H1 (cell line): ENCODE measurements around the gene OR8H3. TPM values are rescaled to one million over a fixed set of nuclear protein-coding genes. Genes with fewer than 3 reads are reported as not detected.
A peak's percentile ranks its signal among the peaks of the same experiment; 100 is the strongest.

Source experiments
- CTCF ChIA-PET: fragments of 300-600 bp; sonication (Branson Sonifier 250); formaldehyde crosslinking; loops from one replicate; lab custom pipeline; 2021; ENCODE audit not compliant: partially characterized antibody; lab: Charles Lee
- POLR2A ChIA-PET: fragments of 300-600 bp; sonication (Branson Sonifier 250); formaldehyde crosslinking; loops from one replicate; lab custom pipeline; 2021; ENCODE audit warnings: inconsistent platforms; ENCODE audit not compliant: partially characterized antibody; lab: Charles Lee
- DNase-seq, 2 experiments: peaks; one replicate each; pipeline versions ENCODE4 v3.0.0 to v3.0.0-alpha.2; 2010 to 2022; ENCODE audit warnings: low spot score in 2 of 2, low read depth in 1 of 2, mixed read lengths in 1 of 2
- FAIRE-seq: peaks from 2 replicates; lab custom pipeline; 2011; peaks lifted over from hg19 to GRCh38; lab: Jason Lieb, UNC
- H2AFZ ChIP-seq: 2 replicates; pipeline ENCODE4 v1.8.1; 2012; ENCODE audit warnings: low read length, inconsistent platforms
- H2AK5ac ChIP-seq: 2 replicates; pipeline ENCODE4 v1.6.1; 2013; ENCODE audit warnings: low read depth, low read length
- H2BK120ac ChIP-seq: replicated peaks from 2 replicates; pipeline ENCODE3; 2013; ENCODE audit warnings: low read depth, low read length, inconsistent platforms
- H2BK12ac ChIP-seq: 2 replicates; pipeline ENCODE4 v1.6.1; 2013; ENCODE audit warnings: low read depth, low read length
- H2BK15ac ChIP-seq: 2 replicates; pipeline ENCODE4 v1.6.1; 2013; ENCODE audit warnings: low read length
- H2BK20ac ChIP-seq: 2 replicates; pipeline ENCODE4 v1.6.1; 2013; ENCODE audit warnings: low read length
- H2BK5ac ChIP-seq: 2 replicates; pipeline ENCODE4 v1.6.1; 2013; ENCODE audit warnings: low read depth, low read length
- H3K14ac ChIP-seq: 2 replicates; pipeline ENCODE4 v1.6.1; 2013; ENCODE audit warnings: inconsistent platforms; ENCODE audit not compliant: insufficient read length
- H3K18ac ChIP-seq: 2 replicates; pipeline ENCODE4 v1.6.1; 2013; ENCODE audit warnings: low read length; ENCODE audit errors: extremely low read depth
- H3K23ac ChIP-seq: 2 replicates; pipeline ENCODE4 v1.6.1; 2013; ENCODE audit warnings: inconsistent platforms; ENCODE audit not compliant: insufficient read length
- H3K23me2 ChIP-seq: 2 replicates; pipeline ENCODE4 v1.6.1; 2013; ENCODE audit warnings: low read depth, low read length
- H3K27ac ChIP-seq: 2 replicates; pipeline ENCODE4 v1.6.1; 2011; ENCODE audit warnings: low read depth, low read length, inconsistent platforms
- H3K27me3 ChIP-seq, 4 experiments: replicated peaks in 1 of 4; 1 replicate in 1 of 4; 2 replicates in 3 of 4; pipeline versions ENCODE4 v1.6.1 to v1.8.1; 2011 to 2013; ENCODE audit warnings: low read length in 3 of 4, mild to moderate bottlenecking in 3 of 4, inconsistent platforms in 2 of 4, mixed read lengths in 2 of 4, moderate library complexity in 1 of 4; ENCODE audit not compliant: control insufficient read depth in 3 of 4, insufficient read depth in 3 of 4; ENCODE audit errors: extremely low read depth in 1 of 4
- H3K36me3 ChIP-seq, 4 experiments: 2 replicates each; pipeline versions ENCODE4 v1.6.1 to v1.8.1; 2011 to 2013; ENCODE audit warnings: mild to moderate bottlenecking in 4 of 4, low read length in 3 of 4, moderate library complexity in 2 of 4, control low read depth in 1 of 4, inconsistent platforms in 1 of 4; ENCODE audit not compliant: insufficient read depth in 4 of 4, control insufficient read depth in 2 of 4
- H3K4ac ChIP-seq: replicated peaks from 2 replicates; pipeline ENCODE3; 2013; ENCODE audit warnings: low read length, low read depth, mixed read lengths, inconsistent platforms; ENCODE audit not compliant: insufficient read length
- H3K4me1 ChIP-seq, 4 experiments: replicated peaks in 1 of 4; 1 replicate in 1 of 4; 2 replicates in 3 of 4; pipeline versions ENCODE4 v1.6.1 to v1.8.1; 2011 to 2013; ENCODE audit warnings: low read length in 3 of 4, inconsistent platforms in 2 of 4, mixed read lengths in 1 of 4; ENCODE audit not compliant: insufficient read depth in 4 of 4, control insufficient read depth in 3 of 4
- H3K4me2 ChIP-seq, 2 experiments: 2 replicates each; pipeline versions ENCODE4 v1.6.1 to v1.8.1; 2011 to 2013; ENCODE audit warnings: low read depth in 2 of 2, low read length in 2 of 2, control low read depth in 1 of 2, inconsistent platforms in 1 of 2, mild to moderate bottlenecking in 1 of 2; ENCODE audit not compliant: insufficient read depth in 1 of 2
- H3K4me3 ChIP-seq, 4 experiments: fragments of 200-600, 300-600 bp in 1 of 4; sonication (generic), shearing (Covaris generic), sonication (Bioruptor Twin) in 1 of 4; 2 replicates each; pipeline versions ENCODE4 v1.5.1 to v1.8.1; 2011 to 2016; ENCODE audit warnings: low read length in 4 of 4, low read depth in 3 of 4, control low read depth in 2 of 4, inconsistent platforms in 2 of 4, mild to moderate bottlenecking in 2 of 4, mixed read lengths in 1 of 4, moderate library complexity in 1 of 4; ENCODE audit not compliant: insufficient read depth in 2 of 4; ENCODE audit errors: extremely low read depth in 1 of 4
- H3K56ac ChIP-seq: replicated peaks from 2 replicates; pipeline ENCODE3; 2013; ENCODE audit warnings: low read depth, mild to moderate bottlenecking, mixed read lengths, low read length, inconsistent platforms; ENCODE audit not compliant: insufficient read length
- H3K79me1 ChIP-seq: 2 replicates; pipeline ENCODE4 v1.6.1; 2013; ENCODE audit warnings: low read depth, low read length, control low read depth
- H3K79me2 ChIP-seq, 2 experiments: 2 replicates each; pipeline versions ENCODE4 v1.6.1 to v1.8.1; 2012 to 2013; ENCODE audit warnings: low read length in 2 of 2, mild to moderate bottlenecking in 2 of 2, inconsistent platforms in 1 of 2; ENCODE audit not compliant: insufficient read depth in 2 of 2, control insufficient read depth in 1 of 2
- H3K9ac ChIP-seq, 4 experiments: replicated peaks in 1 of 4; 1 replicate in 1 of 4; 2 replicates in 3 of 4; pipeline versions ENCODE4 v1.6.1 to v1.8.1; 2011 to 2013; ENCODE audit warnings: low read depth in 3 of 4, low read length in 3 of 4, control low read depth in 2 of 4, mild to moderate bottlenecking in 2 of 4, moderate library complexity in 2 of 4, inconsistent platforms in 1 of 4; ENCODE audit errors: extremely low read depth in 1 of 4
- H3K9me3 ChIP-seq, 2 experiments: 2 replicates each; pipeline versions ENCODE4 v1.6.1 to v1.8.1; 2012 to 2013; ENCODE audit warnings: mild to moderate bottlenecking in 2 of 2, moderate library complexity in 2 of 2, control low read depth in 1 of 2, inconsistent platforms in 1 of 2, low read depth in 1 of 2, low read length in 1 of 2, mixed read lengths in 1 of 2; ENCODE audit not compliant: insufficient read depth in 2 of 2
- H4K20me1 ChIP-seq, 2 experiments: replicated peaks in 1 of 2; 2 replicates each; pipeline versions ENCODE3 to v1.8.1; 2011 to 2013; ENCODE audit warnings: inconsistent platforms in 2 of 2, low read length in 2 of 2, mild to moderate bottlenecking in 1 of 2; ENCODE audit not compliant: insufficient read depth in 2 of 2, control insufficient read depth in 1 of 2
- H4K5ac ChIP-seq: 2 replicates; pipeline ENCODE4 v1.6.1; 2013; ENCODE audit warnings: low read length, low read depth, mixed read lengths, inconsistent platforms; ENCODE audit not compliant: insufficient read length
- H4K8ac ChIP-seq: 2 replicates; pipeline ENCODE4 v1.8.0; 2013; ENCODE audit warnings: mild to moderate bottlenecking, moderate library complexity, low read length, inconsistent platforms; ENCODE audit not compliant: insufficient read depth; ENCODE audit errors: extremely low read depth
- H4K91ac ChIP-seq: replicated peaks from 2 replicates; pipeline ENCODE3; 2013; ENCODE audit warnings: low read length, mixed read lengths, inconsistent platforms; ENCODE audit not compliant: insufficient read length
- EGR1 ChIP-seq: IDR thresholded peaks from 2 replicates; pipeline ENCODE4 v1.6.1; 2011; ENCODE audit warnings: low read depth, low read length, borderline replicate concordance
- GABPA ChIP-seq: IDR thresholded peaks from 2 replicates; pipeline ENCODE4 v1.6.1; 2011; ENCODE audit warnings: mild to moderate bottlenecking, low read length, moderate library complexity, borderline replicate concordance; ENCODE audit not compliant: insufficient read depth
- TCF12 ChIP-seq: IDR thresholded peaks from 2 replicates; pipeline ENCODE4 v1.6.1; 2011; ENCODE audit warnings: low read depth, mild to moderate bottlenecking, low read length
- WGBS, 2 experiments: shearing (Covaris generic) in 1 of 2; methylation state at CpG; one replicate each; pipeline versions ENCODE4 v1.1.6 to v1.1.7; 2013 to 2015; ENCODE audit warnings: low lambda C conversion rate in 2 of 2, mixed read lengths in 2 of 2, inconsistent platforms in 1 of 2, low coverage in 1 of 2, missing lambda C conversion rate in 1 of 2; ENCODE audit not compliant: insufficient replicate concordance in 2 of 2, insufficient coverage in 1 of 2, insufficient read length in 1 of 2; ENCODE audit errors: extremely low coverage in 1 of 2, missing lambda C conversion rate in 1 of 2; 5-methylcytosine and 5-hydroxymethylcytosine counted together
- polyA plus RNA-seq, 7 experiments: library from polyadenylated mRNA; depleted of rRNA in 3 of 7; stranded (reverse) in 5 of 7; unstranded in 2 of 7; fragments of >200 nt in 5 of 7; fragments of 200-250 nt in 2 of 7; gene quantifications; 1 replicate in 5 of 7; 2 replicates in 1 of 7; 4 replicates in 1 of 7; pipeline versions ENCODE4 v1.2.1 to v1.2.3, GENCODE V29; 2011 to 2013; ENCODE audit warnings: missing spikeins in 2 of 7, mixed read lengths in 2 of 7
- small RNA-seq: library from polyadenylated mRNA; stranded (forward); fragments of <200 nt; extraction: miRNeasy Mini kit (QIAGEN cat#:217004); gene quantifications from one replicate; pipeline ENCODE3, GENCODE V24; 2013; ENCODE audit not compliant: insufficient read depth
- total RNA-seq: library from RNA; stranded (reverse); fragmentation: NEBNext Ultra II Directional; extraction: Animal tissue kit (Norgen Biotek cat#: 25700); gene quantifications from 2 replicates; pipeline ENCODE4 v1.2.1, GENCODE V29; 2021

Gene OR8H3
- total and polyA plus RNA-seq, 2 of the 8 experiments (the other 6 are each of a cell fraction or from before 2014, with no cell fraction given): not detected

DNA sequence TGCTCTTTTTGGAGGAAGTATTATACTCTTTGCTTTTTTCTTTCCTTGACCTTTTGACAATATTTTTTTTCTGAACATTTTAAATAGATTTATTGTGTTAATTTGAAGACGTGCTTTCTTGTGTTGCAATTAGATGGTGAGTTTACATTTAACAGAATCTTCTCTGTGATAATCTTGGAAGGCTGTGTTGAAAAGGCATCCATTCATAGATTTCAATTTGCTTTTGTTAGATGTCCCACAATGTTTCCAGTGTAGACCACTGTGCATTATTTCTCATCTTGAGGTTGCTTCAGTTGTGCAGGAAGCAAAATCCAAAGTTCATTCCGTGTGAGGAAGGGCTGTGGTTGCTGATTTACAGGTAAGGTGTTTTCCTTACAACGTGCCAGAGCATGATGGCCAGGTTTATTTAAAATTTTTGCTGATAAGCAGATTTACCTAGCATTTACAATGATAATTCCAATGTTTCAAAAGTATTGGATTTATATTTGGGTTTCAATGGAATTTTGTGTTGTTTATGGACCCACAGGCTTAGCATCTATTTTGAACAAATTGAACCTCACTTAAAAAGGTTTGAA lies 50.2 kb downstream of the OR8H3 start:
- POLR2A ChIA-PET: no interaction called here
- no peak for DNase-seq
- Histone ChIP-seq H3K56ac (no peak overlapping the region), H3K79me1 (no peaks in the 10 kb centered on the region), H2BK20ac (no peak overlapping the region), H2BK12ac (no peak overlapping the region), H2BK120ac (no peak overlapping the region), H3K23ac (no peak overlapping the region), H2BK15ac (no peak overlapping the region), H3K18ac (no peak overlapping the region), H3K4me3 (no peak overlapping the region), H3K36me3 (no peaks in the 10 kb centered on the region), H3K9ac (no peak overlapping the region), H4K8ac (no peak overlapping the region), H3K79me2 (no peaks in the 10 kb centered on the region), H3K27me3 (peaks cover 0 to 1% (median 0%) of the 10 kb centered on the region in 4 experiments; a peak in 1 of 7 replicates), H3K4me1 (no peaks in the 10 kb centered on the region), H3K4me2 (no peak overlapping the region), H4K91ac (no peak overlapping the region), H2BK5ac (no peak overlapping the region), H3K27ac (no peak overlapping the region), H3K14ac (no peak overlapping the region), H3K23me2 (no peaks in the 10 kb centered on the region), H3K4ac (no peak overlapping the region), H3K9me3 (no peaks in the 10 kb centered on the region), H4K5ac (no peak overlapping the region), H2AK5ac (no peak overlapping the region), H2AFZ (peak overlapping the region; percentile 18; the same call in 1 of the 2 replicates), H4K20me1 (no peaks in the 10 kb centered on the region)
- CTCF ChIA-PET: no interaction called here
- TF ChIP-seq EGR1 (no peak), TCF12 (no peak), GABPA (no peak)
- WGBS, 2 experiments: 92% methylated on average over 3 of the region's 3 CpGs; no CpG with 5 or more reads in 1 of the 2 experiments
- FAIRE-seq: no peak

Small RNA genes lying within 50 kb of the gene (small RNA-seq; reads per million reads assigned to genes)
- gene OR8I4P: not detected

Other genes with a start within 250 kb of the OR8H3 start
- gene TRIM51, start 239.1 kb upstream of the OR8H3 start, total RNA-seq: not detected in 2 replicates
- gene TRIM51, start 239.1 kb upstream of the OR8H3 start, polyA plus RNA-seq (2011; rRNA removed): not detected in 2 replicates
- not detected in 2 replicates for gene OR5W2, start 207.8 kb upstream of the OR8H3 start, total RNA-seq
- not detected in 2 replicates for gene OR5W2, start 207.8 kb upstream of the OR8H3 start, polyA plus RNA-seq (2011; rRNA removed)
- gene OR5I1, start 186.0 kb upstream of the OR8H3 start, total RNA-seq: not detected in 2 replicates
- gene OR5I1, start 186.0 kb upstream of the OR8H3 start, polyA plus RNA-seq (2011; rRNA removed): not detected in 2 replicates
- gene OR10AG1, start 152.4 kb upstream of the OR8H3 start, total RNA-seq: not detected in 2 replicates
- gene OR10AG1, start 152.4 kb upstream of the OR8H3 start, polyA plus RNA-seq (2011; rRNA removed): not detected in 2 replicates
- gene OR5F1, start 127.7 kb upstream of the OR8H3 start, total RNA-seq: not detected in 2 replicates
- gene OR5F1, start 127.7 kb upstream of the OR8H3 start, polyA plus RNA-seq (2011; rRNA removed): not detected in 2 replicates
- gene OR5AS1, start 94.7 kb upstream of the OR8H3 start, total RNA-seq: not detected in 2 replicates
- not detected in 2 replicates for gene OR5AS1, start 94.7 kb upstream of the OR8H3 start, polyA plus RNA-seq (2011; rRNA removed)
- not detected in 2 replicates for gene OR8I2, start 29.1 kb upstream of the OR8H3 start, total RNA-seq
- gene OR8I2, start 29.1 kb upstream of the OR8H3 start, polyA plus RNA-seq (2011; rRNA removed): not detected in 2 replicates
- gene OR8H2, start 18.7 kb upstream of the OR8H3 start, total RNA-seq: not detected in 2 replicates
- not detected in 2 replicates for gene OR8H2, start 18.7 kb upstream of the OR8H3 start, polyA plus RNA-seq (2011; rRNA removed)
- not detected in 2 replicates for gene OR8J3, start 17.8 kb downstream of the OR8H3 start, total RNA-seq
- not detected in 2 replicates for gene OR8J3, start 17.8 kb downstream of the OR8H3 start, polyA plus RNA-seq (2011; rRNA removed)
- gene OR8K5, start 37.9 kb downstream of the OR8H3 start, total RNA-seq: not detected in 2 replicates
- not detected in 2 replicates for gene OR8K5, start 37.9 kb downstream of the OR8H3 start, polyA plus RNA-seq (2011; rRNA removed)
- gene OR5J2, start 54.2 kb downstream of the OR8H3 start, total RNA-seq: not detected in 2 replicates
- not detected in 2 replicates for gene OR5J2, start 54.2 kb downstream of the OR8H3 start, polyA plus RNA-seq (2011; rRNA removed)
- gene OR5T2, start 111.9 kb downstream of the OR8H3 start, total RNA-seq: not detected in 2 replicates
- not detected in 2 replicates for gene OR5T2, start 111.9 kb downstream of the OR8H3 start, polyA plus RNA-seq (2011; rRNA removed)
- gene OR5T3, start 129.9 kb downstream of the OR8H3 start, total RNA-seq: not detected in 2 replicates
- not detected in 2 replicates for gene OR5T3, start 129.9 kb downstream of the OR8H3 start, polyA plus RNA-seq (2011; rRNA removed)
- gene OR5T1, start 151.8 kb downstream of the OR8H3 start, total RNA-seq: not detected in 2 replicates
- gene OR5T1, start 151.8 kb downstream of the OR8H3 start, polyA plus RNA-seq (2011; rRNA removed): not detected in 2 replicates
- not detected in 2 replicates for gene OR8H1, start 169.9 kb downstream of the OR8H3 start, total RNA-seq
- gene OR8H1, start 169.9 kb downstream of the OR8H3 start, polyA plus RNA-seq (2011; rRNA removed): not detected in 2 replicates
- gene OR8K3, start 192.8 kb downstream of the OR8H3 start, total RNA-seq: not detected in 2 replicates
- not detected in 2 replicates for gene OR8K3, start 192.8 kb downstream of the OR8H3 start, polyA plus RNA-seq (2011; rRNA removed)
- gene OR8K1, start 223.7 kb downstream of the OR8H3 start, total RNA-seq: not detected in 2 replicates
- not detected in 2 replicates for gene OR8K1, start 223.7 kb downstream of the OR8H3 start, polyA plus RNA-seq (2011; rRNA removed)
- not detected in 2 replicates for gene OR8J1, start 231.9 kb downstream of the OR8H3 start, total RNA-seq
- gene OR8J1, start 231.9 kb downstream of the OR8H3 start, polyA plus RNA-seq (2011; rRNA removed): not detected in 2 replicates